Stimulated activated CD8-positive, alpha-beta memory T cell treated with anti-CD3 and anti-CD28 coated beads, Interleukin-12 subunit alpha, Interleukin-12 subunit beta, amount 100 ng/mL, for 4 hours (primary cell): ENCODE data around the gene CSE1L.
A peak's percentile ranks its signal among the peaks of the same experiment; 100 is the strongest.
"Not testable (repeated sequence)": the region's sequence is repeated elsewhere in the genome, so short reads cannot be mapped to it uniquely, and the experiment has no call there.

ENCODE experiments used
- DNase-seq: peaks from one replicate; pipeline ENCODE4 v3.0.0-alpha.2; 2020; ENCODE audit warnings: low read depth

Gene CSE1L

GRCh38 chr20:49046087-49046900 is at the start of gene CSE1L:
Gene CSE1L, plus strand, starts transcription at chr20:49046312. Its CDS starts 12,152 bp downstream, at chr20:49058464.
- DNase-seq = peak; percentile 92

- DNase-seq = no peak
Measured at GRCh38 chr20:48999890-49000870, 45.9 kb upstream of the CSE1L start.

GRCh38 chr20:49001741-49002140 is 44.4 kb upstream of the CSE1L start:
- no peak for DNase-seq

GRCh38 chr20:49006446-49006980 is 39.6 kb upstream of the CSE1L start:
- no peak for DNase-seq

- no peak for DNase-seq
Measured at GRCh38 chr20:49009899-49010631, 36.0 kb upstream of the CSE1L start.

- no peak for DNase-seq
Measured at GRCh38 chr20:49024220-49024619, 21.9 kb upstream of the CSE1L start.

- DNase-seq = not testable (repeated sequence)
Measured at GRCh38 chr20:49028177-49028576, 17.9 kb upstream of the CSE1L start.

- no peak for DNase-seq
Measured at GRCh38 chr20:49028684-49029083, 17.4 kb upstream of the CSE1L start.

GRCh38 chr20:49029203-49029602 is 16.9 kb upstream of the CSE1L start:
- no peak for DNase-seq

GRCh38 chr20:49030954-49031619 is 15.0 kb upstream of the CSE1L start:
- no peak for DNase-seq

- DNase-seq = no peak
Measured at GRCh38 chr20:49032455-49032854, 13.7 kb upstream of the CSE1L start.

GRCh38 chr20:49034070-49034732 is 11.9 kb upstream of the CSE1L start:
- DNase-seq = no peak

- no peak for DNase-seq
Measured at GRCh38 chr20:49037962-49038387, 8.1 kb upstream of the CSE1L start.

GRCh38 chr20:49039854-49040253 is 6.3 kb upstream of the CSE1L start:
- DNase-seq = no peak

GRCh38 chr20:49043000-49043399 is 3.1 kb upstream of the CSE1L start:
- DNase-seq = no peak

- no peak for DNase-seq
Measured at GRCh38 chr20:49045440-49046086, 549 bp upstream of the CSE1L start.

- no peak for DNase-seq
Measured at GRCh38 chr20:49052334-49052733, 6.2 kb downstream of the CSE1L start.

GRCh38 chr20:49054056-49054643 is 8.0 kb downstream of the CSE1L start:
- DNase-seq = no peak

- no peak for DNase-seq
Measured at GRCh38 chr20:49063279-49063678, 17.2 kb downstream of the CSE1L start.

- no peak for DNase-seq
Measured at GRCh38 chr20:49074521-49074920, 28.4 kb downstream of the CSE1L start.
